Calu3 (cell line): Measurements from ENCODE around the gene IL17RB. TPM values are rescaled to one million over a fixed set of nuclear protein-coding genes. Genes with fewer than 3 reads are reported as not detected.

Source experiments
- BruUV-seq: library from RNA; stranded (reverse); fragments of 400-500 nt; replicated peaks from 2 replicates; lab custom pipeline; 2021; lab: Mats Ljungman, UMichigan
- CTCF ChIA-PET: fragments of 300-600 bp; sonication (Branson Sonifier 250); formaldehyde crosslinking; loops from one replicate; lab custom pipeline; 2022; ENCODE audit warnings: antibody characterized with exemption; lab: Charles Lee
- DNase-seq: peaks from one replicate; pipeline ENCODE4 v3.0.0; 2022
- H3K27ac Mint-ChIP-seq: one replicate; pipeline ENCODE4 v1.8.0; 2022; ENCODE audit warnings: mixed read lengths; ENCODE audit not compliant: unreplicated experiment
- H3K27me3 Mint-ChIP-seq: one replicate; pipeline ENCODE4 v1.8.0; 2022; ENCODE audit warnings: mixed read lengths; ENCODE audit not compliant: unreplicated experiment
- H3K36me3 Mint-ChIP-seq: one replicate; pipeline ENCODE4 v1.8.0; 2022; ENCODE audit warnings: mild to moderate bottlenecking, moderate library complexity, mixed read lengths; ENCODE audit not compliant: insufficient read depth, unreplicated experiment
- H3K4me1 Mint-ChIP-seq: one replicate; pipeline ENCODE4 v1.8.0; 2022; ENCODE audit warnings: mild to moderate bottlenecking, low read depth, mixed read lengths; ENCODE audit not compliant: unreplicated experiment
- H3K4me3 Mint-ChIP-seq: one replicate; pipeline ENCODE4 v1.8.0; 2022; ENCODE audit warnings: mild to moderate bottlenecking, low read depth, moderate library complexity, mixed read lengths; ENCODE audit not compliant: unreplicated experiment
- H3K9me3 Mint-ChIP-seq: one replicate; pipeline ENCODE4 v1.8.0; 2022; ENCODE audit warnings: low read depth, mixed read lengths; ENCODE audit not compliant: unreplicated experiment
- CTCF ChIP-seq: fragments of 200-600 bp; IDR thresholded peaks from one replicate; pipeline ENCODE4 v1.8.0; 2022; ENCODE audit warnings: antibody characterized with exemption; ENCODE audit not compliant: unreplicated experiment
- intact Hi-C: fragments of 100-400 bp; cut with micrococcal nuclease; formaldehyde crosslinking; loops from one replicate; pipeline ENCODE4 v1.10.0; 2022; ENCODE audit not compliant: unreplicated experiment
- total RNA-seq: library from RNA; stranded (reverse); gene quantifications from 2 replicates; pipeline ENCODE4 v1.2.3, GENCODE V29; 2022

IL17RB gene
- total RNA-seq, 1 experiment from 2014 or later = 21.9 TPM

- no peaks in the 10 kb centered on the region for H3K9me3 Mint-ChIP-seq
- no peak for DNase-seq
- intact Hi-C loops = no loop called here
- peaks cover 29% of the 10 kb centered on the region for H3K36me3 Mint-ChIP-seq
- H3K27me3 Mint-ChIP-seq = no peaks in the 10 kb centered on the region
- BruUV-seq = no TSS peak
- no peaks in the 10 kb centered on the region for H3K4me1 Mint-ChIP-seq
- no peak for TF ChIP-seq CTCF
- CTCF ChIA-PET = no interaction called here
- H3K4me3 Mint-ChIP-seq = no peak overlapping the region
- H3K27ac Mint-ChIP-seq = no peak overlapping the region
These were observed 33.9 kb upstream of the IL17RB start for GRCh38 chr3:53812434-53812833.

- peaks cover 37% of the 10 kb centered on the region for H3K36me3 Mint-ChIP-seq
- H3K9me3 Mint-ChIP-seq = no peaks in the 10 kb centered on the region
- no peaks in the 10 kb centered on the region for H3K4me1 Mint-ChIP-seq
- intact Hi-C loops = no loop called here
- H3K4me3 Mint-ChIP-seq = no peak overlapping the region
- no peak overlapping the region for H3K27ac Mint-ChIP-seq
- no peak for DNase-seq
- no peaks in the 10 kb centered on the region for H3K27me3 Mint-ChIP-seq
- BruUV-seq = no TSS peak
- CTCF ChIA-PET = no interaction called here
- TF ChIP-seq CTCF = no peak
These were observed 33.1 kb upstream of the IL17RB start for GRCh38 chr3:53813229-53813628.

- Mint-ChIP-seq H3K27ac (no peak overlapping the region), H3K4me1 (no peaks in the 10 kb centered on the region), H3K27me3 (no peaks in the 10 kb centered on the region), H3K36me3 (peaks cover 37% of the 10 kb centered on the region), H3K9me3 (no peaks in the 10 kb centered on the region), H3K4me3 (no peak overlapping the region)
- BruUV-seq = no TSS peak
- CTCF ChIA-PET = no interaction called here
- intact Hi-C loops = no loop called here
- no peak for TF ChIP-seq CTCF
- no peak for DNase-seq
These were observed 32.5 kb upstream of the IL17RB start for GRCh38 chr3:53813876-53814275.

GRCh38 chr3:53815067-53815466, 31.3 kb upstream of the IL17RB start:
- CTCF ChIA-PET = no interaction called here
- no TSS peak for BruUV-seq
- intact Hi-C loops = no loop called here
- Mint-ChIP-seq H3K4me1 (no peaks in the 10 kb centered on the region), H3K4me3 (no peak overlapping the region), H3K36me3 (peaks cover 37% of the 10 kb centered on the region), H3K27me3 (no peaks in the 10 kb centered on the region), H3K27ac (no peak overlapping the region), H3K9me3 (no peaks in the 10 kb centered on the region)
- TF ChIP-seq CTCF = no peak
- no peak for DNase-seq
